GM18907 (cell line): ENCODE data around the gene AGPAT3.

Experiments
- ATAC-seq: cut with Tn5 transposase; IDR thresholded peaks from one replicate; pipeline ENCODE4 v1.9.1; 2021; ENCODE audit warnings: mild to moderate bottlenecking, moderate library complexity; ENCODE audit not compliant: unreplicated experiment

The AGPAT3 gene

GRCh38 chr21:43921571-43921978 lies 56.6 kb downstream of the AGPAT3 start:
- no peak for ATAC-seq

- no peak for ATAC-seq
Observed at GRCh38 chr21:43921979-43922945, 57.2 kb downstream of the AGPAT3 start.

- no peak for ATAC-seq
Observed at GRCh38 chr21:43922949-43923348, 57.9 kb downstream of the AGPAT3 start.

GRCh38 chr21:43923391-43923790 lies 58.4 kb downstream of the AGPAT3 start:
- ATAC-seq, result no peak

GRCh38 chr21:43924421-43925095 lies 59.5 kb downstream of the AGPAT3 start:
- no peak for ATAC-seq

GRCh38 chr21:43925096-43925481 lies 60.1 kb downstream of the AGPAT3 start:
- no peak for ATAC-seq

- ATAC-seq, result no peak
Observed at GRCh38 chr21:43925609-43926008, 60.6 kb downstream of the AGPAT3 start.

- ATAC-seq, result no peak
Observed at GRCh38 chr21:43926196-43926595, 61.2 kb downstream of the AGPAT3 start.

- no peak for ATAC-seq
Observed at GRCh38 chr21:43927591-43928221, 62.7 kb downstream of the AGPAT3 start.

GRCh38 chr21:43928222-43929125 lies 63.5 kb downstream of the AGPAT3 start:
- no peak for ATAC-seq

GRCh38 chr21:43929217-43929971 lies 64.4 kb downstream of the AGPAT3 start:
- no peak for ATAC-seq

GRCh38 chr21:43930074-43930847 lies 65.2 kb downstream of the AGPAT3 start:
- ATAC-seq, result no peak

GRCh38 chr21:43930848-43931375 lies 65.9 kb downstream of the AGPAT3 start:
- no peak for ATAC-seq

- no peak for ATAC-seq
Observed at GRCh38 chr21:43931489-43931888, 66.5 kb downstream of the AGPAT3 start.

- no peak for ATAC-seq
Observed at GRCh38 chr21:43932005-43932404, 67.0 kb downstream of the AGPAT3 start.

- no peak for ATAC-seq
Observed at GRCh38 chr21:43933199-43933598, 68.2 kb downstream of the AGPAT3 start.

GRCh38 chr21:43933680-43934079 lies 68.7 kb downstream of the AGPAT3 start:
- no peak for ATAC-seq

- no peak for ATAC-seq
Observed at GRCh38 chr21:43934116-43934515, 69.1 kb downstream of the AGPAT3 start.
